H9 (cell line): Measurements from ENCODE around the gene MAP1B. TPM values are rescaled to one million over a fixed set of nuclear protein-coding genes. Genes with fewer than 3 reads are reported as not detected.

Experiments used
- DNase-seq: peaks from one replicate; pipeline ENCODE4 v3.0.0-alpha.2; 2017
- H2AFZ ChIP-seq: one replicate; pipeline ENCODE4 v1.6.1; 2013; ENCODE audit warnings: mild to moderate bottlenecking, low read length, control low read depth, moderate library complexity
- H2AK5ac ChIP-seq: 2 replicates; pipeline ENCODE4 v1.6.1; 2013; ENCODE audit warnings: low read length, control low read depth, mixed read lengths; ENCODE audit not compliant: insufficient read length
- H2BK120ac ChIP-seq: one replicate; pipeline ENCODE4 v1.6.1; 2013; ENCODE audit warnings: low read depth, mild to moderate bottlenecking, low read length, control low read depth, inconsistent platforms; ENCODE audit not compliant: poor library complexity, severe bottlenecking
- H2BK12ac ChIP-seq: 2 replicates; pipeline ENCODE4 v1.6.1; 2013; ENCODE audit warnings: low read length, control low read depth, mixed read lengths, low read depth; ENCODE audit not compliant: insufficient read length
- H2BK15ac ChIP-seq: 2 replicates; pipeline ENCODE4 v1.6.1; 2013; ENCODE audit warnings: low read depth, low read length, control low read depth
- H2BK20ac ChIP-seq: one replicate; pipeline ENCODE4 v1.6.1; 2013; ENCODE audit warnings: low read depth, mild to moderate bottlenecking, low read length, control low read depth, inconsistent platforms; ENCODE audit not compliant: poor library complexity, severe bottlenecking
- H2BK5ac ChIP-seq: 2 replicates; pipeline ENCODE4 v1.6.1; 2013; ENCODE audit warnings: low read length, control low read depth, mixed read lengths; ENCODE audit not compliant: insufficient read length
- H3K14ac ChIP-seq: 2 replicates; pipeline ENCODE4 v1.6.1; 2013; ENCODE audit warnings: low read length, control low read depth; ENCODE audit not compliant: insufficient read depth
- H3K18ac ChIP-seq: 2 replicates; pipeline ENCODE4 v1.6.1; 2013; ENCODE audit warnings: low read depth, mild to moderate bottlenecking, mixed read lengths, low read length, control low read depth; ENCODE audit not compliant: insufficient read length
- H3K23ac ChIP-seq: 2 replicates; pipeline ENCODE4 v1.6.1; 2013; ENCODE audit warnings: low read length, control low read depth, mixed read lengths, low read depth; ENCODE audit not compliant: insufficient read length
- H3K23me2 ChIP-seq: 2 replicates; pipeline ENCODE4 v1.6.1; 2013; ENCODE audit warnings: low read depth, mild to moderate bottlenecking, mixed read lengths, low read length, control low read depth; ENCODE audit not compliant: insufficient read length, poor library complexity, severe bottlenecking
- H3K27ac ChIP-seq: 2 replicates; pipeline ENCODE4 v1.5.1; 2013; ENCODE audit warnings: low read length, control low read depth, mixed read lengths, low read depth; ENCODE audit not compliant: insufficient read length
- H3K27me3 ChIP-seq: 2 replicates; pipeline ENCODE4 v1.6.1; 2013; ENCODE audit warnings: low read length, control low read depth, inconsistent platforms; ENCODE audit not compliant: insufficient read depth
- H3K4ac ChIP-seq: 2 replicates; pipeline ENCODE4 v1.6.1; 2013; ENCODE audit warnings: low read depth, mild to moderate bottlenecking, control low read depth, inconsistent platforms, low read length, moderate library complexity
- H3K4me1 ChIP-seq: 2 replicates; pipeline ENCODE4 v1.6.1; 2013; ENCODE audit warnings: low read length, control low read depth, inconsistent platforms; ENCODE audit not compliant: insufficient read depth
- H3K4me2 ChIP-seq: 2 replicates; pipeline ENCODE4 v1.6.1; 2013; ENCODE audit warnings: low read length, control low read depth, mixed read lengths; ENCODE audit not compliant: insufficient read length, insufficient read depth
- H3K56ac ChIP-seq: 2 replicates; pipeline ENCODE4 v1.6.1; 2013; ENCODE audit warnings: low read depth, mild to moderate bottlenecking, mixed read lengths, low read length, control low read depth; ENCODE audit not compliant: insufficient read length
- H3K79me1 ChIP-seq: 2 replicates; pipeline ENCODE4 v1.6.1; 2013; ENCODE audit warnings: low read depth, mild to moderate bottlenecking, moderate library complexity, low read length, control low read depth, inconsistent platforms; ENCODE audit not compliant: insufficient read depth, poor library complexity, severe bottlenecking
- H3K79me2 ChIP-seq: 2 replicates; pipeline ENCODE4 v1.6.1; 2013; ENCODE audit warnings: low read length, control low read depth, inconsistent platforms; ENCODE audit not compliant: insufficient read depth
- H3K9ac ChIP-seq: 2 replicates; pipeline ENCODE4 v1.6.1; 2013; ENCODE audit warnings: low read length, control low read depth, mixed read lengths; ENCODE audit not compliant: insufficient read length; ENCODE audit errors: extremely low read depth
- H3K9me3 ChIP-seq: one replicate; pipeline ENCODE4 v1.6.1; 2013; ENCODE audit warnings: low read depth, low read length, inconsistent platforms; ENCODE audit not compliant: control insufficient read depth
- H3T11ph ChIP-seq: one replicate; pipeline ENCODE4 v1.6.1; 2013; ENCODE audit warnings: mild to moderate bottlenecking, low read length, control low read depth, inconsistent platforms
- H4K20me1 ChIP-seq: one replicate; pipeline ENCODE4 v1.6.1; 2013; ENCODE audit not compliant: control insufficient read depth, insufficient read length, insufficient read depth
- H4K5ac ChIP-seq: 2 replicates; pipeline ENCODE4 v1.6.1; 2013; ENCODE audit warnings: low read depth, mild to moderate bottlenecking, mixed read lengths, low read length, control low read depth; ENCODE audit not compliant: insufficient read length
- H4K8ac ChIP-seq: replicated peaks from 2 replicates; pipeline ENCODE4 v1.6.1; 2013; ENCODE audit warnings: low read length, control low read depth, mixed read lengths, low read depth; ENCODE audit not compliant: insufficient read length
- H4K91ac ChIP-seq: 2 replicates; pipeline ENCODE4 v1.6.1; 2013; ENCODE audit warnings: low read depth, mild to moderate bottlenecking, moderate library complexity, mixed read lengths, low read length, control low read depth; ENCODE audit not compliant: insufficient read length
- H3K27ac Mint-ChIP-seq, 3 experiments: 2 replicates in 2 of 3; 3 replicates in 1 of 3; pipeline ENCODE4 v1.8.0; 2020 to 2021; ENCODE audit warnings: mixed read lengths in 3 of 3, mild to moderate bottlenecking in 1 of 3, moderate library complexity in 1 of 3
- H3K27me3 Mint-ChIP-seq: 2 replicates; pipeline ENCODE4 v1.8.0; 2021; ENCODE audit warnings: low read depth, mild to moderate bottlenecking, moderate library complexity, mixed read lengths
- H3K36me3 Mint-ChIP-seq, 3 experiments: 2 replicates in 2 of 3; 3 replicates in 1 of 3; pipeline ENCODE4 v1.8.0; 2020 to 2021; ENCODE audit warnings: low read depth in 3 of 3, mixed read lengths in 3 of 3; ENCODE audit not compliant: insufficient read depth in 1 of 3
- H3K4me1 Mint-ChIP-seq, 2 experiments: 2 replicates each; pipeline ENCODE4 v1.8.0; 2020; ENCODE audit warnings: mixed read lengths in 2 of 2
- H3K4me3 Mint-ChIP-seq, 2 experiments: 2 replicates in 1 of 2; 3 replicates in 1 of 2; pipeline ENCODE4 v1.8.0; 2020 to 2021; ENCODE audit warnings: mild to moderate bottlenecking in 2 of 2, mixed read lengths in 2 of 2, moderate library complexity in 1 of 2
- H3K9me3 Mint-ChIP-seq, 2 experiments: 2 replicates in 1 of 2; 3 replicates in 1 of 2; pipeline ENCODE4 v1.8.0; 2020; ENCODE audit warnings: mild to moderate bottlenecking in 2 of 2, mixed read lengths in 2 of 2, moderate library complexity in 1 of 2
- CTCF ChIP-seq: fragments of 200-600 bp; sonication (generic); conservative IDR thresholded peaks from 3 replicates; pipeline ENCODE4 v1.8.0; 2021; ENCODE audit warnings: antibody characterized with exemption, mild to moderate bottlenecking
- WGBS: extraction: QIAGEN DNeasy Blood & Tissue Kit; methylation state at CpG from one replicate; pipeline ENCODE4 v1.1.7; 2013; ENCODE audit warnings: missing lambda C conversion rate, low lambda C conversion rate, mixed read lengths; ENCODE audit not compliant: insufficient read length; ENCODE audit errors: extremely low coverage; 5-methylcytosine and 5-hydroxymethylcytosine counted together
- total RNA-seq: library from RNA; stranded (reverse); gene quantifications from 2 replicates; pipeline ENCODE4 v1.2.1, GENCODE V29; 2021

The MAP1B gene
- total RNA-seq, 1 experiment from 2014 or later = 67.5 TPM

- Histone ChIP-seq H3K79me2 (no peaks in the 10 kb centered on the region), H2BK20ac (no peak overlapping the region), H3K4me2 (no peak overlapping the region), H3T11ph (no peak overlapping the region), H2BK15ac (no peak overlapping the region), H3K27ac (no peak overlapping the region), H3K79me1 (no peaks in the 10 kb centered on the region), H3K9ac (no peak overlapping the region), H4K20me1 (no peaks in the 10 kb centered on the region), H4K91ac (no peak overlapping the region), H3K27me3 (no peaks in the 10 kb centered on the region), H2BK120ac (no peak overlapping the region), H3K9me3 (no peaks in the 10 kb centered on the region), H2BK12ac (no peak overlapping the region), H2AK5ac (no peak overlapping the region), H3K18ac (no peak overlapping the region), H3K23me2 (no peaks in the 10 kb centered on the region), H3K4ac (no peak overlapping the region), H3K14ac (no peak overlapping the region), H4K8ac (no peak overlapping the region), H4K5ac (no peak overlapping the region), H3K4me1 (0 out of 2 replicates have a peak, but pooled peaks cover 5% of the 10 kb centered on the region), H3K56ac (no peak overlapping the region), H3K23ac (no peak overlapping the region), H2BK5ac (no peak overlapping the region), H2AFZ (no peak overlapping the region)
- no peaks in the 10 kb centered on the region; a peak in 1 of 7 replicates for H3K36me3 Mint-ChIP-seq
- no peak overlapping the region for H3K4me3 Mint-ChIP-seq
- no peaks in the 10 kb centered on the region for H3K9me3 Mint-ChIP-seq
- no peak for DNase-seq
- H3K4me1 Mint-ChIP-seq = peaks cover 25 to 27% of the 10 kb centered on the region in 2 experiments
- H3K27ac Mint-ChIP-seq = no peak overlapping the region
- no peak for TF ChIP-seq CTCF
- no CpG with 5 or more reads among the region's 4 CpGs for WGBS
- no peaks in the 10 kb centered on the region for H3K27me3 Mint-ChIP-seq
Measured at GRCh38 chr5:72172786-72173185, 65.5 kb downstream of the MAP1B start.
